Heart left ventricle (tissue), 16 donors: ENCODE results near the gene GALR2. TPM values are rescaled to one million over a fixed set of nuclear protein-coding genes. Genes with fewer than 3 reads are reported as not detected.

Experiments used
- ATAC-seq, 4 donors: fragments of 200-7000 bp; cut with Tn5 transposase; one replicate each; pipeline ENCODE4 v1.9.1; 2020 to 2022; ENCODE audit warnings: moderate library complexity in 4 of 4, mild to moderate bottlenecking in 3 of 4, moderate number of reproducible peaks in 1 of 4
- DNase-seq, 5 donors: peaks; one replicate each; pipeline ENCODE4 v3.0.0-alpha.2; 2020
- H3K27ac ChIP-seq, 12 donors: fragments of 200-600 bp; sonication (generic) in 4 of 12; one replicate each; pipeline versions ENCODE4 v1.5.0 to v1.8.0; 2016 to 2022; ENCODE audit warnings: mild to moderate bottlenecking in 2 of 12
- H3K27me3 ChIP-seq, 9 donors: fragments of 200-600 bp; sonication (generic) in 2 of 9; one replicate each; pipeline versions ENCODE4 v1.5.1 to v1.8.0; 2016 to 2022; ENCODE audit warnings: mild to moderate bottlenecking in 3 of 9
- H3K36me3 ChIP-seq, 9 donors: fragments of 200-600 bp; sonication (generic) in 2 of 9; one replicate each; pipeline versions ENCODE4 v1.5.0 to v1.8.0; 2018 to 2022; ENCODE audit warnings: mild to moderate bottlenecking in 2 of 9
- H3K4me1 ChIP-seq, 12 donors: fragments of 200-600 bp; sonication (generic) in 4 of 12; one replicate each; pipeline versions ENCODE4 v1.5.0 to v1.8.0; 2016 to 2022; ENCODE audit warnings: mild to moderate bottlenecking in 3 of 12
- H3K4me3 ChIP-seq, 12 donors: fragments of 200-600 bp; sonication (generic) in 4 of 12; one replicate each; pipeline versions ENCODE4 v1.5.0 to v1.8.0; 2017 to 2022; ENCODE audit warnings: mild to moderate bottlenecking in 9 of 12, moderate library complexity in 4 of 12
- H3K9me3 ChIP-seq, 12 donors: fragments of 200-600 bp; sonication (generic) in 4 of 12; one replicate each; pipeline versions ENCODE4 v1.5.0 to v1.8.0; 2016 to 2022; ENCODE audit warnings: mild to moderate bottlenecking in 1 of 12
- CTCF ChIP-seq, 12 donors: fragments of 200-600 bp; sonication (generic) in 4 of 12; IDR thresholded peaks; one replicate each; pipeline versions ENCODE4 v1.5.0 to v1.8.0; 2018 to 2022; ENCODE audit warnings: antibody characterized with exemption in 12 of 12, mild to moderate bottlenecking in 5 of 12
- POLR2A ChIP-seq, 2 donors: fragments of 450-650 bp; IDR thresholded peaks; one replicate each; pipeline ENCODE4 v1.6.1; 2017; ENCODE audit warnings: antibody characterized with exemption in 2 of 2, mild to moderate bottlenecking in 2 of 2, moderate library complexity in 2 of 2
- WGBS, 4 donors: extraction: QIAGEN DNeasy Blood & Tissue Kit in 2 of 4; methylation state at CpG; one replicate each; pipeline versions ENCODE4 v1.1.5 to v1.1.7; 2013 to 2018; 5-methylcytosine and 5-hydroxymethylcytosine counted together
- intact Hi-C, 10 donors: fragments of 100-400 bp; cut with DNase I; formaldehyde crosslinking; loops; one replicate each; pipeline versions ENCODE4 v1.11.1 to v1.14.2; 2022
- polyA plus RNA-seq, 2 donors: library from polyadenylated mRNA; stranded (reverse); fragments of 200-250 nt; gene quantifications; one replicate each; pipeline ENCODE4 v1.2.3, GENCODE V29; 2013
- total RNA-seq, 9 donors: library from RNA; depleted of rRNA in 2 of 9; stranded (reverse); fragments of >200 nt in 2 of 9; fragmentation: NEBNext Ultra II Directional in 3 of 9; extraction: Animal tissue kit (Norgen Biotek cat#: 25700) in 3 of 9; gene quantifications; one replicate each; pipeline versions ENCODE4 v1.1.0 to v1.2.4, GENCODE V29; 2016 to 2023
- donor health status: ischemic (EF 13 %, LVEDD 7.1; RV severe dilation, severe dysfunction).
- donor health status: healthy with polysubstance abuse.
- donor health status: DM: no; HTN: yes; CAD: no.
- donor health status: DM: no; HTN: no; CAD: no.
- donor health status: ischemic (EF 25% LVEDD 6.9; RV normal size, moderate dysfunction).
- donor health status: ischemic (EF 25% LVEDD 5.7; RV mildly dilated, moderate dysfunction).
- donor health status: healthy.
- donor health status: DM: yes; HTN: yes; CAD: no.
- donor health status: ischemic (EF 35%, LVEDD 5.7; RV mildly dilated, moderate dysfunction).
- donor health status: nonischemic (EF 11% LVEDD 7.7; RV severe dilation, severe dysfunction).
- donor health status: DM: yes; HTN: yes; CAD: no.
- donor health status: PGD.
- donor health status: ischemic (EF 29% LVEDD 5.4; RV normal size, mild dysfunction).
- donor health status: nonischemic (EF 23%, LVEDD 6.1; RV moderate dilation, normal function).

Gene GALR2
- total and polyA plus RNA-seq, 11 donors, result 0.18 TPM; not detected in 10

DNA sequence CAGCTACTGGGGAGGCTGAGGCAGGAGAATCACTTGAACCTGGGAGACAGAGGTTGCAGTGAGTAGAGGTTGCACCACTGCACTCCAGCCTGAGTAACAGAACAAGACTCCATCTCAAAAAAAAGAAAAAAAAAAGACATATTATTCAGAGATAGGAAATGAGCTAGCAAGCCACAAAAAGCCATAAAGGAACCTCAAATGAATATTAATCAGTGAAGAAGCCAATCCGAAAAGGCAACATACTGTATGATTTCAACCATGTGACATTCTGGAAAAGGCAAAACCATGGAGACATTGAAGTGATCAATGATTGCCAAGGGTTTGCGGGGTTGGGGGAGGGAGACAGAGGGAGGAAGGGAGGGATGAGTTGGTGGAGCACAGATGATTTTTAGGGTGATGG is 37.4 kb downstream of the GALR2 start:
- ATAC-seq (no peak), DNase-seq (no peak)
- no peaks in the 10 kb centered on the region for H3K4me1 ChIP-seq
- no peak for TF ChIP-seq CTCF (IDR thresholded peaks at IDR 0.05)
- TF ChIP-seq POLR2A (IDR thresholded peaks at IDR 0.05), result no peak
- no peaks in the 10 kb centered on the region for H3K9me3 ChIP-seq
- no peak overlapping the region for H3K4me3 ChIP-seq
- H3K36me3 ChIP-seq, result no peaks in the 10 kb centered on the region
- no peak overlapping the region for H3K27ac ChIP-seq
- WGBS, 4 donors, result 88 to 94% (median 90%) methylated on average over 2 of the region's 2 CpGs
- intact Hi-C loops, result no loop called here
- no peaks in the 10 kb centered on the region for H3K27me3 ChIP-seq

- no peak overlapping the region for H3K27ac ChIP-seq
- no peaks in the 10 kb centered on the region for H3K4me1 ChIP-seq
- TF ChIP-seq POLR2A (IDR thresholded peaks at IDR 0.05) (no peak), CTCF (IDR thresholded peaks at IDR 0.05) (no peak)
- 85 to 91% (median 89%) methylated on average over 7 of the region's 7 CpGs for WGBS, 4 donors
- no peak for DNase-seq
- no peak overlapping the region for H3K4me3 ChIP-seq
- no peaks in the 10 kb centered on the region for H3K9me3 ChIP-seq
- intact Hi-C loops, result no loop called here
- H3K36me3 ChIP-seq, result no peaks in the 10 kb centered on the region
- no peak for ATAC-seq
- H3K27me3 ChIP-seq, result no peaks in the 10 kb centered on the region
Observed at GRCh38 chr17:76115138-76115754, 40.7 kb downstream of the GALR2 start.

- 81 to 87% (median 85%) methylated on average over 19 of the region's 19 CpGs for WGBS, 4 donors
Observed at GRCh38 chr17:76119409-76120371, 45.1 kb downstream of the GALR2 start.

More at GRCh38 chr17:76119409-76120371, 45.1 kb downstream of the GALR2 start:
- intact Hi-C loops, result loop anchor here in 8 of 10 donors (2.0 to 5.0 kb wide), 7 partner anchors 61 to 278 kb away; no protein-coding TSS in a partner anchor
- DNase-seq (no peak), ATAC-seq (no peak)
- no peak overlapping the region for H3K27ac ChIP-seq
- no peaks in the 10 kb centered on the region for H3K9me3 ChIP-seq
- TF ChIP-seq CTCF (IDR thresholded peaks at IDR 0.05) (no peak), POLR2A (IDR thresholded peaks at IDR 0.05) (no peak)
- no peaks in the 10 kb centered on the region for H3K27me3 ChIP-seq
- H3K4me1 ChIP-seq, result peaks cover 0 to 15% (median 2%) of the 10 kb centered on the region in 12 donors
- no peaks in the 10 kb centered on the region for H3K36me3 ChIP-seq
- no peak overlapping the region for H3K4me3 ChIP-seq
